ENCODE results near the gene ZBTB47. TPM values are rescaled to one million over a fixed set of nuclear protein-coding genes. Genes with fewer than 3 reads are reported as not detected.

ZBTB47 gene
- total RNA-seq, 1 donor from 2014 or later: 4.4 TPM

- no peaks in the 10 kb centered on the region for H3K36me3 ChIP-seq
- Mint-ChIP-seq H3K9me3 (no peaks in the 10 kb centered on the region), H3K27ac (no peak overlapping the region), H3K4me3 (no peak overlapping the region), H3K36me3 (no peaks in the 10 kb centered on the region), H3K27me3 (ENCODE audit: insufficient read depth, low read depth) (peaks cover 4% of the 10 kb centered on the region), H3K4me1 (peaks cover 8% of the 10 kb centered on the region)
- H4K20me1 ChIP-seq (ENCODE audit: low read depth): no peaks in the 10 kb centered on the region
- TF ChIP-seq EZH2phosphoT487 (IDR thresholded peaks at IDR 0.05): no peak
- TF ChIP-seq CTCF (IDR thresholded peaks at IDR 0.05): no peak
- no peak for TF ChIP-seq EZH2 (IDR thresholded peaks at IDR 0.05)
- DNase-seq (ENCODE audit: low spot score): no peak
- H3K79me2 ChIP-seq (ENCODE audit: low read depth): no peaks in the 10 kb centered on the region
- no peak overlapping the region for H3K27ac ChIP-seq
- H3K9ac ChIP-seq: no peak overlapping the region
- no peaks in the 10 kb centered on the region for H3K27me3 ChIP-seq
- H3K4me3 ChIP-seq: no peak overlapping the region
- H2AFZ ChIP-seq (replicated peaks): no peak overlapping the region
- no peaks in the 10 kb centered on the region for H3K9me3 ChIP-seq (ENCODE audit: low read depth)
- H3K4me2 ChIP-seq: no peak overlapping the region
- peaks cover 7% of the 10 kb centered on the region for H3K4me1 ChIP-seq
- H3F3A ChIP-seq (ENCODE audit: low read depth): no peaks in the 10 kb centered on the region
Measured at GRCh38 chr3:42691816-42692666, 38.5 kb downstream of the ZBTB47 start.

GRCh38 chr3:42692667-42693529, 39.4 kb downstream of the ZBTB47 start:
- no peaks in the 10 kb centered on the region for H3K36me3 ChIP-seq
- no peak overlapping the region for H3K4me3 ChIP-seq
- H2AFZ ChIP-seq (replicated peaks): no peak overlapping the region
- H3K9me3 ChIP-seq (ENCODE audit: low read depth): no peaks in the 10 kb centered on the region
- peaks cover 4% of the 10 kb centered on the region for H3K27me3 Mint-ChIP-seq (ENCODE audit: insufficient read depth, low read depth)
- no peaks in the 10 kb centered on the region for H3F3A ChIP-seq (ENCODE audit: low read depth)
- peaks cover 7% of the 10 kb centered on the region for H3K4me1 ChIP-seq
- H3K27ac Mint-ChIP-seq: no peak overlapping the region
- H3K9ac ChIP-seq: no peak overlapping the region
- no peaks in the 10 kb centered on the region for H4K20me1 ChIP-seq (ENCODE audit: low read depth)
- no peaks in the 10 kb centered on the region for H3K36me3 Mint-ChIP-seq
- TF ChIP-seq CTCF (IDR thresholded peaks at IDR 0.05) (no peak), EZH2 (IDR thresholded peaks at IDR 0.05) (no peak), EZH2phosphoT487 (IDR thresholded peaks at IDR 0.05) (no peak)
- H3K4me2 ChIP-seq: no peak overlapping the region
- H3K27me3 ChIP-seq: no peaks in the 10 kb centered on the region
- no peaks in the 10 kb centered on the region for H3K9me3 Mint-ChIP-seq
- no peaks in the 10 kb centered on the region for H3K79me2 ChIP-seq (ENCODE audit: low read depth)
- H3K4me1 Mint-ChIP-seq: peaks cover 8% of the 10 kb centered on the region
- H3K4me3 Mint-ChIP-seq: no peak overlapping the region
- DNase-seq (ENCODE audit: low spot score): no peak
- H3K27ac ChIP-seq: no peak overlapping the region

GRCh38 chr3:42693530-42693930, 40.0 kb downstream of the ZBTB47 start:
- Mint-ChIP-seq H3K36me3 (no peaks in the 10 kb centered on the region), H3K4me1 (peaks cover 8% of the 10 kb centered on the region), H3K9me3 (no peaks in the 10 kb centered on the region), H3K4me3 (no peak overlapping the region), H3K27me3 (ENCODE audit: insufficient read depth, low read depth) (peaks cover 4% of the 10 kb centered on the region), H3K27ac (no peak overlapping the region)
- Histone ChIP-seq H3K79me2 (ENCODE audit: low read depth) (no peaks in the 10 kb centered on the region), H3K4me2 (no peak overlapping the region), H3K27ac (no peak overlapping the region), H3K9ac (no peak overlapping the region), H4K20me1 (ENCODE audit: low read depth) (no peaks in the 10 kb centered on the region), H3K4me1 (peaks cover 7% of the 10 kb centered on the region), H3K4me3 (no peak overlapping the region), H2AFZ (replicated peaks) (no peak overlapping the region), H3K36me3 (no peaks in the 10 kb centered on the region), H3K27me3 (no peaks in the 10 kb centered on the region), H3F3A (ENCODE audit: low read depth) (no peaks in the 10 kb centered on the region), H3K9me3 (ENCODE audit: low read depth) (no peaks in the 10 kb centered on the region)
- DNase-seq (ENCODE audit: low spot score): no peak
- TF ChIP-seq EZH2phosphoT487 (IDR thresholded peaks at IDR 0.05) (no peak), EZH2 (IDR thresholded peaks at IDR 0.05) (no peak)

Measured in neural progenitor cell (in vitro differentiated cells).